GM12875 (cell line): ENCODE data around the gene TAS2R7.

Source experiments
- H3K4me3 ChIP-seq: one replicate; pipeline ENCODE4 v1.5.1; 2011; ENCODE audit warnings: low read depth, low read length, control low read depth
- CTCF ChIP-seq: IDR thresholded peaks from 2 replicates; pipeline ENCODE4 v1.5.1; 2011; ENCODE audit warnings: low read depth, mild to moderate bottlenecking, control low read depth, inconsistent platforms, low read length, moderate library complexity, borderline replicate concordance; ENCODE audit not compliant: insufficient read depth

Gene TAS2R7

GRCh38 chr12:10783252-10783651, 19.2 kb downstream of the TAS2R7 start:
- no peak overlapping the region for H3K4me3 ChIP-seq
- no peak for TF ChIP-seq CTCF

GRCh38 chr12:10779103-10779502, 23.3 kb downstream of the TAS2R7 start:
- H3K4me3 ChIP-seq = no peak overlapping the region
- TF ChIP-seq CTCF = no peak

- no peak for TF ChIP-seq CTCF
- H3K4me3 ChIP-seq = no peak overlapping the region
Measured at GRCh38 chr12:10771132-10771733, 31.2 kb downstream of the TAS2R7 start.

GRCh38 chr12:10759657-10760056, 42.8 kb downstream of the TAS2R7 start:
- TF ChIP-seq CTCF = no peak

GRCh38 chr12:10756194-10756593, 46.2 kb downstream of the TAS2R7 start:
- no peak overlapping the region for H3K4me3 ChIP-seq
- no peak for TF ChIP-seq CTCF

More at GRCh38 chr12:10759657-10760056, 42.8 kb downstream of the TAS2R7 start:
- H3K4me3 ChIP-seq = no peak overlapping the region

GRCh38 chr12:10753059-10753458, 49.4 kb downstream of the TAS2R7 start:
- no peak overlapping the region for H3K4me3 ChIP-seq
- TF ChIP-seq CTCF = no peak
